Activated effector memory CD4-positive, alpha-beta T cell treated with Interleukin-2 at 50 U/mL for 16 hours (primary cell): ENCODE results near the gene KCNMB2.
"Not testable (repeated sequence)": the region's sequence is repeated elsewhere in the genome, so short reads cannot be mapped to it uniquely, and the experiment has no call there.

Experiments used
- DNase-seq: peaks from one replicate; pipeline ENCODE4 v3.0.0-alpha.2; 2020

KCNMB2 gene

GRCh38 chr3:178520451-178520850 lies 15.8 kb upstream of the KCNMB2 start:
- DNase-seq: no peak

- no peak for DNase-seq
Measured at GRCh38 chr3:178522200-178523052, 13.8 kb upstream of the KCNMB2 start.

- DNase-seq: no peak
Measured at GRCh38 chr3:178525251-178525650, 11.0 kb upstream of the KCNMB2 start.

- DNase-seq: no peak
Measured at GRCh38 chr3:178526291-178526690, 9.9 kb upstream of the KCNMB2 start.

GRCh38 chr3:178527981-178528380 lies 8.3 kb upstream of the KCNMB2 start:
- DNase-seq: no peak

- DNase-seq: no peak
Measured at GRCh38 chr3:178529606-178530225, 6.5 kb upstream of the KCNMB2 start.

GRCh38 chr3:178532476-178532875 lies 3.8 kb upstream of the KCNMB2 start:
- no peak for DNase-seq

GRCh38 chr3:178537122-178537705 lies 978 bp downstream of the KCNMB2 start:
- DNase-seq: no peak

GRCh38 chr3:178538056-178538455 lies 1.8 kb downstream of the KCNMB2 start:
- no peak for DNase-seq

GRCh38 chr3:178540184-178540583 lies 3.9 kb downstream of the KCNMB2 start:
- no peak for DNase-seq

GRCh38 chr3:178545337-178545736 lies 9.1 kb downstream of the KCNMB2 start:
- no peak for DNase-seq

- no peak for DNase-seq
Measured at GRCh38 chr3:178546079-178546478, 9.8 kb downstream of the KCNMB2 start.

- not testable (repeated sequence) for DNase-seq
Measured at GRCh38 chr3:178549426-178549825, 13.2 kb downstream of the KCNMB2 start.

GRCh38 chr3:178551916-178552321 lies 15.7 kb downstream of the KCNMB2 start:
- DNase-seq: no peak

- no peak for DNase-seq
Measured at GRCh38 chr3:178558637-178559036, 22.4 kb downstream of the KCNMB2 start.

- DNase-seq: no peak
Measured at GRCh38 chr3:178560759-178561158, 24.5 kb downstream of the KCNMB2 start.

GRCh38 chr3:178561239-178561638 lies 25.0 kb downstream of the KCNMB2 start:
- DNase-seq: no peak

- no peak for DNase-seq
Measured at GRCh38 chr3:178562143-178562946, 26.1 kb downstream of the KCNMB2 start.

- no peak for DNase-seq
Measured at GRCh38 chr3:178562947-178563232, 26.7 kb downstream of the KCNMB2 start.

GRCh38 chr3:178567611-178568010 lies 31.4 kb downstream of the KCNMB2 start:
- DNase-seq: no peak

GRCh38 chr3:178568155-178568731 lies 32.0 kb downstream of the KCNMB2 start:
- DNase-seq: no peak

- no peak for DNase-seq
Measured at GRCh38 chr3:178568911-178569310, 32.7 kb downstream of the KCNMB2 start.

GRCh38 chr3:178569826-178570225 lies 33.6 kb downstream of the KCNMB2 start:
- DNase-seq: no peak
